ENCODE data around the gene LRRC49.
"Not testable (repeated sequence)": the region's sequence is repeated elsewhere in the genome, so short reads cannot be mapped to it uniquely, and the experiment has no call there.

The LRRC49 gene

GRCh38 chr15:70867911-70868467 is 24.6 kb upstream of the LRRC49 start:
- no peak for DNase-seq (ENCODE audit: low read depth)

- DNase-seq (ENCODE audit: low read depth) = no peak
Measured at GRCh38 chr15:70869346-70869745, 23.3 kb upstream of the LRRC49 start.

GRCh38 chr15:70870051-70870450 is 22.6 kb upstream of the LRRC49 start:
- DNase-seq (ENCODE audit: low read depth) = no peak

GRCh38 chr15:70871490-70871889 is 21.1 kb upstream of the LRRC49 start:
- DNase-seq (ENCODE audit: low read depth) = not testable (repeated sequence)

GRCh38 chr15:70873232-70874054 is 19.2 kb upstream of the LRRC49 start:
- no peak for DNase-seq (ENCODE audit: low read depth)

GRCh38 chr15:70875001-70875782 is 17.4 kb upstream of the LRRC49 start:
- no peak for DNase-seq (ENCODE audit: low read depth)

GRCh38 chr15:70876011-70876410 is 16.6 kb upstream of the LRRC49 start:
- no peak for DNase-seq (ENCODE audit: low read depth)

- DNase-seq (ENCODE audit: low read depth) = no peak
Measured at GRCh38 chr15:70876683-70877082, 15.9 kb upstream of the LRRC49 start.

GRCh38 chr15:70879401-70879800 is 13.2 kb upstream of the LRRC49 start:
- DNase-seq (ENCODE audit: low read depth) = no peak

GRCh38 chr15:70880781-70881180 is 11.8 kb upstream of the LRRC49 start:
- no peak for DNase-seq (ENCODE audit: low read depth)

- no peak for DNase-seq (ENCODE audit: low read depth)
Measured at GRCh38 chr15:70882361-70882760, 10.3 kb upstream of the LRRC49 start.

- DNase-seq (ENCODE audit: low read depth) = no peak
Measured at GRCh38 chr15:70892912-70893560, 410 bp downstream of the LRRC49 start.

- no peak for DNase-seq (ENCODE audit: low read depth)
Measured at GRCh38 chr15:70902107-70902506, 9.5 kb downstream of the LRRC49 start.

GRCh38 chr15:70906842-70907241 is 14.2 kb downstream of the LRRC49 start:
- DNase-seq (ENCODE audit: low read depth) = no peak

- no peak for DNase-seq (ENCODE audit: low read depth)
Measured at GRCh38 chr15:70907784-70908471, 15.3 kb downstream of the LRRC49 start.

GRCh38 chr15:70910958-70911357 is 18.3 kb downstream of the LRRC49 start:
- DNase-seq (ENCODE audit: low read depth) = no peak

GRCh38 chr15:70912187-70912586 is 19.6 kb downstream of the LRRC49 start:
- DNase-seq (ENCODE audit: low read depth) = no peak

GRCh38 chr15:70916531-70916930 is 23.9 kb downstream of the LRRC49 start:
- no peak for DNase-seq (ENCODE audit: low read depth)

- DNase-seq (ENCODE audit: low read depth) = no peak
Measured at GRCh38 chr15:70917955-70918354, 25.3 kb downstream of the LRRC49 start.

- DNase-seq (ENCODE audit: low read depth) = no peak
Measured at GRCh38 chr15:70920981-70921696, 28.5 kb downstream of the LRRC49 start.

GRCh38 chr15:70922119-70922518 is 29.5 kb downstream of the LRRC49 start:
- no peak for DNase-seq (ENCODE audit: low read depth)
